ENCODE results near the gene PAK4. TPM values are rescaled to one million over a fixed set of nuclear protein-coding genes. Genes with fewer than 3 reads are reported as not detected.

PAK4 gene
- total RNA-seq, 1 donor from 2014 or later: 27.5 TPM

DNA sequence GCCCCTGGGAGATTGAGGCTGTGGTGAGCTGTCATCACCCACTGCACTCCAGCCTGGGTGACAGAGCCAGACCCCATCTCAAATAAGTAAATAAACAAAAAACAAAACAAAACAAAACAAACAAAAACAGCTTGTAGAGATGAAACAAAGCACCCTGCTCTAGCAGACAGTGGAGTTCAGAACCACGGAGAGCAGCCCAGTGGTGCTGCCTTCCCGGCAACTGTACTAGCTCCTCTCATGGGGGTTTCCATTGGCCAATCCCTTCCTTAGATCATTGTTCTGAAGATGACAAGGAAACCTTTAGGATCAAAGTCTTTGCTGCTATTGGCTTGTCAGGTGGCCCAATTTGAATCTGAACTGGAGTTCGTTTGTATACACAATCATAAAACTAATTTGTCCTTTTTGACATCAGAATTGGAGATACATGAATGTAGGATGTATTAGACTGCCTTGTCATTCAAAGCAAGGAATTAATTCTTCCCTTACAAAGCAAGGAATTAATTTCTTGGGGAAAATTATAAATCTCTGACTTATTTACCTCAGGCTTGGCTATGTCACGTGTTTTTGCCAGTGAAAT lies 98.2 kb downstream of the PAK4 start:
- TF ChIP-seq, protein P1, sequence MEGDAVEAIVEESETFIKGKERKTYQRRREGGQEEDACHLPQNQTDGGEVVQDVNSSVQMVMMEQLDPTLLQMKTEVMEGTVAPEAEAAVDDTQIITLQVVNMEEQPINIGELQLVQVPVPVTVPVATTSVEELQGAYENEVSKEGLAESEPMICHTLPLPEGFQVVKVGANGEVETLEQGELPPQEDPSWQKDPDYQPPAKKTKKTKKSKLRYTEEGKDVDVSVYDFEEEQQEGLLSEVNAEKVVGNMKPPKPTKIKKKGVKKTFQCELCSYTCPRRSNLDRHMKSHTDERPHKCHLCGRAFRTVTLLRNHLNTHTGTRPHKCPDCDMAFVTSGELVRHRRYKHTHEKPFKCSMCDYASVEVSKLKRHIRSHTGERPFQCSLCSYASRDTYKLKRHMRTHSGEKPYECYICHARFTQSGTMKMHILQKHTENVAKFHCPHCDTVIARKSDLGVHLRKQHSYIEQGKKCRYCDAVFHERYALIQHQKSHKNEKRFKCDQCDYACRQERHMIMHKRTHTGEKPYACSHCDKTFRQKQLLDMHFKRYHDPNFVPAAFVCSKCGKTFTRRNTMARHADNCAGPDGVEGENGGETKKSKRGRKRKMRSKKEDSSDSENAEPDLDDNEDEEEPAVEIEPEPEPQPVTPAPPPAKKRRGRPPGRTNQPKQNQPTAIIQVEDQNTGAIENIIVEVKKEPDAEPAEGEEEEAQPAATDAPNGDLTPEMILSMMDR (conservative IDR thresholded peaks at IDR 0.05; ENCODE audit: low read depth, low read length): no peak
- no peak for DNase-seq (ENCODE audit: low read depth)

DNA sequence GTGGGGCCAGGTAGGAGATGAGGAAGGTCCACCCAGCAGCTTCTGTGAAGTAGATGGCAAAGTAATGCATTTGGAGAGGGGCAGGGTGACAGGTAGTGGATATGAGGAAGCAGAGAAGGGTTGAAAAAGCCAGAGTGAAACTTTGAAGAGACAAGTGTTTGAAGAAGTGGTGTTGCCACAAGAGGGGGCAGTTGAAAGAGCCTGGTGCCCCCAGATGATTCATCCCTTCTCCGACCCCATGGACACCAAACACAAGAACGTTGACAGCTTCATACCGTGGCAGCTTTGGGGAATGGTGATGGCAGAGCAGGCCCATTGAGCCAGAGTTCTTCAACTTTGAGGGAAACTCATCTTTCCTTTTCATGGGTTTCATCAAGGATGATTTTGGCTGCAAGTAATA lies 99.3 kb downstream of the PAK4 start:
- no peak overlapping the region for H3K4me3 ChIP-seq (ENCODE audit: low read depth, low read length)
- DNase-seq (ENCODE audit: low read depth): no peak
- TF ChIP-seq, protein P1 (conservative IDR thresholded peaks at IDR 0.05; ENCODE audit: low read depth, low read length): no peak

More for the DNA sequence above, 98.2 kb downstream of the PAK4 start:
- no peak overlapping the region for H3K4me3 ChIP-seq (ENCODE audit: low read depth, low read length)

Other genes with a start within 250 kb of the PAK4 start
- gene RINL, start 247.5 kb upstream of the PAK4 start, total RNA-seq: 10.9 and 11.2 TPM in 2 replicates
- 26.1 and 43.5 TPM in 2 replicates for gene SIRT2, start 226.2 kb upstream of the PAK4 start, total RNA-seq
- gene NFKBIB, start 225.8 kb upstream of the PAK4 start, total RNA-seq: 23.6 and 33.1 TPM in 2 replicates
- gene CCER2, start 213.6 kb upstream of the PAK4 start, total RNA-seq: not detected in 2 replicates
- gene SARS2, start 195.0 kb upstream of the PAK4 start, total RNA-seq: 42.2 and 55.5 TPM in 2 replicates
- gene MRPS12, start 194.8 kb upstream of the PAK4 start, total RNA-seq: 74.9 and 106 TPM in 2 replicates
- 21.6 and 40.4 TPM in 2 replicates for gene FBXO17, start 150.0 kb upstream of the PAK4 start, total RNA-seq
- 8.0 and 14.3 TPM in 2 replicates for gene FBXO27, start 93.2 kb upstream of the PAK4 start, total RNA-seq
- gene ACP7, start 41.4 kb upstream of the PAK4 start, total RNA-seq: 0.22 and 0.23 TPM in 2 replicates
- 9.9 and 11.4 TPM in 2 replicates for gene NCCRP1, start 71.2 kb downstream of the PAK4 start, total RNA-seq
- gene SYCN, start 78.5 kb downstream of the PAK4 start, total RNA-seq: not detected in 2 replicates
- gene IFNL3, start 119.2 kb downstream of the PAK4 start, total RNA-seq: not detected in 2 replicates
- gene IFNL4, start 123.1 kb downstream of the PAK4 start, total RNA-seq: not detected in 2 replicates
- not detected in 2 replicates for gene IFNL2, start 142.6 kb downstream of the PAK4 start, total RNA-seq
- gene IFNL1, start 170.6 kb downstream of the PAK4 start, total RNA-seq: not detected in 2 replicates
- 0.06 and 0.29 TPM in 2 replicates for gene LRFN1, start 195.1 kb downstream of the PAK4 start, total RNA-seq
- gene GMFG, start 210.3 kb downstream of the PAK4 start, total RNA-seq: not detected in 2 replicates
- gene SAMD4B, start 216.6 kb downstream of the PAK4 start, total RNA-seq: 60.0 and 65.6 TPM in 2 replicates

All from epithelial cell of proximal tubule (primary cell).